Measurements from ENCODE around the gene TRIM14.
"Not testable (repeated sequence)": the region's sequence is repeated elsewhere in the genome, so short reads cannot be mapped to it uniquely, and the experiment has no call there.

Gene TRIM14

DNA sequence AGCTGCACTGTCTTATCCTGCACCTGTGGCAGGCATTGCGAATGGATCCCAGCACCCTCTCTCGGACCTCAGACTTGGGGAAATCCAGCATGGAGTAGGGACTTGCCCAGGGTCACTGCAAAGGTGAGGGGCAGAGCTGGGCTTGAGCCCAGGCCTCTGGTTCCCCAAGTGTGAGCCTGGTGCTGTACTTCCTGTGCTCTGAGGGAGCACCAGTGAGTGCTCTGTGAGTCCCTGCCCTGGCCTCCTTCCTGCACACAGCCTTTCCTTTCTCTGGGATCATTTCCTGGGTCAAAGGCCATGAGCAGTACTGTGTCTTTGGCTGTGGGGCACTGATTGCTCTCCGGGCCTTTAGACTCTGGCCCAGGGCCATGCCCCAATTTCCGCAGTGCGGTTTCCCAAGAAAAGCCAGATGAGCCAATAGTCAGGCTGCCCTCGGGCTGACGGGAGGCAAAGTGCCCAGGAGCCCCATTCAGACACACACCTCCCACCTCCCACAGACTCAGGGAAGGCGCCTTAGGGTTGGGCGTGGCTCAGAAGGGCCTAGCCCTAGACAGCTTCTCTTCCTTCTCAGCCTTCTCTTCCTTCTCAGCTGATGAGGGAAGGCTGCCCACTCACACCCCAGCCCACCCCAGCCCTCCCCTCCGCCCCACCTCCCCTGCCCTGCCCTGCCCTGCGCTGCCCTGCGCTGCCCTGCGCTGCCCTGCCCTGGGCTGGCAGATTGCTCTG lies 23.3 kb upstream of the TRIM14 start:
- no peak overlapping the region for H3K4me3 ChIP-seq (ENCODE audit: low read depth, low read length)
- H3K36me3 ChIP-seq (ENCODE audit: insufficient read depth, low read length), result no peaks in the 10 kb centered on the region
- no peak overlapping the region for H3K27ac ChIP-seq (ENCODE audit: low read depth, low read length)
- H3K4me1 ChIP-seq (ENCODE audit: control insufficient read depth, insufficient read depth, low read length, unreplicated experiment), result peaks cover 13% of the 10 kb centered on the region
- H3K27me3 ChIP-seq (ENCODE audit: insufficient read depth, low read length), result no peaks in the 10 kb centered on the region
- no peaks in the 10 kb centered on the region for H3K79me2 ChIP-seq (ENCODE audit: control insufficient read depth, insufficient read depth, low read length, unreplicated experiment)
- H2AFZ ChIP-seq (ENCODE audit: low read length, unreplicated experiment), result no peak overlapping the region

DNA sequence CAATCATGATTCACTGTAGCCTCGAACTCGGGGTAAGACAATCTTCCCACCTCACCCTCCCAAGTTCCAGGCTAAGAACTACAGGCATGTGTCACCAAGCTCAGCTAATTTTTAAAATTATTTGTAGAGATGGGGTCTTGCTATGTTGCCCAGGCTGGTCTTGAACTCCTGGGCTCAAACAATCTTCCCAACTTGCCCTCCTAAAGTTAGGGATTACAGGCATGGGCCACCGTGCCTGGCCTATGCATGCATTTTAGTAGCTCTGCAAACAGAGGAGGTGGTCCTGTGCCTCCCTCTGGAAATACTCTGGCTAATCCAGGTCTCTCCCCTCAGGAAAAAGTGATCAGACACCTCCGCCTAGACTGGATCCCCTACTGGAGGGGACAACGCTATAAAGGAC lies 21.5 kb upstream of the TRIM14 start:
- Histone ChIP-seq H3K27me3 (ENCODE audit: insufficient read depth, low read length) (no peaks in the 10 kb centered on the region), H3K4me3 (ENCODE audit: low read depth, low read length) (no peak overlapping the region), H2AFZ (ENCODE audit: low read length, unreplicated experiment) (no peak overlapping the region), H3K4me1 (ENCODE audit: control insufficient read depth, insufficient read depth, low read length, unreplicated experiment) (peaks cover 3% of the 10 kb centered on the region), H3K27ac (ENCODE audit: low read depth, low read length) (no peak overlapping the region), H3K79me2 (ENCODE audit: control insufficient read depth, insufficient read depth, low read length, unreplicated experiment) (no peaks in the 10 kb centered on the region), H3K36me3 (ENCODE audit: insufficient read depth, low read length) (no peaks in the 10 kb centered on the region)

DNA sequence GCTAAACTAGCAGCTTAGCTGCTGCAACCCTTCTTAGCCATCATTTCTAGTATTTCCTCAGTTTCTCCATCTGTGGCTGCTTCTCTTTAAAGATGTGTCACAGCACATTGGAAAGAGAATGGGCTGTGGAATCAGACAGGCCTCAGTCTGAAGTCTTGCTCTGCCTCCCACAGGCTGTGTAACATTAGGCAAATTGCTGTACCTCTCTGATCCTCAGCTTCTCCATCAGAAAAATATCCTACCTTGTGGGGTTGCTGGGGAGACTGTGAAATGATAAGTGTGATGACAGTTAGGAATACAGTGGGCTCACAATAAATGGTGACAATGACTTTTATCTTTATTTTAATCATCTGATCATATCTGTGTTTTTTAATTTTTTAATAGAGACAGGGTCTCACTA lies 17.5 kb upstream of the TRIM14 start:
- H3K27ac ChIP-seq (ENCODE audit: low read depth, low read length), result no peak overlapping the region
- no peaks in the 10 kb centered on the region for H3K27me3 ChIP-seq (ENCODE audit: insufficient read depth, low read length)
- H3K4me3 ChIP-seq (ENCODE audit: low read depth, low read length), result no peak overlapping the region
- H3K4me1 ChIP-seq (ENCODE audit: control insufficient read depth, insufficient read depth, low read length, unreplicated experiment), result no peaks in the 10 kb centered on the region
- no peaks in the 10 kb centered on the region for H3K79me2 ChIP-seq (ENCODE audit: control insufficient read depth, insufficient read depth, low read length, unreplicated experiment)
- no peak overlapping the region for H2AFZ ChIP-seq (ENCODE audit: low read length, unreplicated experiment)
- no peaks in the 10 kb centered on the region for H3K36me3 ChIP-seq (ENCODE audit: insufficient read depth, low read length)

GRCh38 chr9:98135938-98136337 lies 16.9 kb upstream of the TRIM14 start:
- Histone ChIP-seq H2AFZ (ENCODE audit: low read length, unreplicated experiment) (no peak overlapping the region), H3K36me3 (ENCODE audit: insufficient read depth, low read length) (no peaks in the 10 kb centered on the region), H3K79me2 (ENCODE audit: control insufficient read depth, insufficient read depth, low read length, unreplicated experiment) (no peaks in the 10 kb centered on the region), H3K4me1 (ENCODE audit: control insufficient read depth, insufficient read depth, low read length, unreplicated experiment) (no peaks in the 10 kb centered on the region), H3K27me3 (ENCODE audit: insufficient read depth, low read length) (no peaks in the 10 kb centered on the region), H3K4me3 (ENCODE audit: low read depth, low read length) (no peak overlapping the region), H3K27ac (ENCODE audit: low read depth, low read length) (no peak overlapping the region)

DNA sequence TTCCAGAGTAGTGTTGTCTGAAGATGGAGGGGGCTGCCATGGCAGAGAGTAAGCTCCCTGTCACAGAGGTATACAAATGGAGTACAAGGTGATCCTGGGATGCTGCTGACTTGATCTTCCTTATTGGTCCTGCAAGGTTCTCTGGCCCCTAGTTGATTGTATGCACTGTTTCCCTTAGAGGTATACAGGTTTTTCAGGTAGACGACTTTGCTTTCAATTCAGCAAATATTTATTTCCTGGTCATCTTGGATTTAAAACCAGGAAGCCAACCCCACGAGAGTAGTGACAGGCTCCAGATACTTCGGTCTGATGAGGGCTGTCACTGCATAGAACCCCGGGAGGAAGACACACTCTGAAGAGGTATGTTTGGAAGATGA lies 16.5 kb upstream of the TRIM14 start:
- Histone ChIP-seq H3K79me2 (ENCODE audit: control insufficient read depth, insufficient read depth, low read length, unreplicated experiment) (no peaks in the 10 kb centered on the region), H3K4me3 (ENCODE audit: low read depth, low read length) (no peak overlapping the region), H3K27ac (ENCODE audit: low read depth, low read length) (no peak overlapping the region), H2AFZ (ENCODE audit: low read length, unreplicated experiment) (no peak overlapping the region), H3K36me3 (ENCODE audit: insufficient read depth, low read length) (no peaks in the 10 kb centered on the region), H3K27me3 (ENCODE audit: insufficient read depth, low read length) (no peaks in the 10 kb centered on the region), H3K4me1 (ENCODE audit: control insufficient read depth, insufficient read depth, low read length, unreplicated experiment) (no peaks in the 10 kb centered on the region)

DNA sequence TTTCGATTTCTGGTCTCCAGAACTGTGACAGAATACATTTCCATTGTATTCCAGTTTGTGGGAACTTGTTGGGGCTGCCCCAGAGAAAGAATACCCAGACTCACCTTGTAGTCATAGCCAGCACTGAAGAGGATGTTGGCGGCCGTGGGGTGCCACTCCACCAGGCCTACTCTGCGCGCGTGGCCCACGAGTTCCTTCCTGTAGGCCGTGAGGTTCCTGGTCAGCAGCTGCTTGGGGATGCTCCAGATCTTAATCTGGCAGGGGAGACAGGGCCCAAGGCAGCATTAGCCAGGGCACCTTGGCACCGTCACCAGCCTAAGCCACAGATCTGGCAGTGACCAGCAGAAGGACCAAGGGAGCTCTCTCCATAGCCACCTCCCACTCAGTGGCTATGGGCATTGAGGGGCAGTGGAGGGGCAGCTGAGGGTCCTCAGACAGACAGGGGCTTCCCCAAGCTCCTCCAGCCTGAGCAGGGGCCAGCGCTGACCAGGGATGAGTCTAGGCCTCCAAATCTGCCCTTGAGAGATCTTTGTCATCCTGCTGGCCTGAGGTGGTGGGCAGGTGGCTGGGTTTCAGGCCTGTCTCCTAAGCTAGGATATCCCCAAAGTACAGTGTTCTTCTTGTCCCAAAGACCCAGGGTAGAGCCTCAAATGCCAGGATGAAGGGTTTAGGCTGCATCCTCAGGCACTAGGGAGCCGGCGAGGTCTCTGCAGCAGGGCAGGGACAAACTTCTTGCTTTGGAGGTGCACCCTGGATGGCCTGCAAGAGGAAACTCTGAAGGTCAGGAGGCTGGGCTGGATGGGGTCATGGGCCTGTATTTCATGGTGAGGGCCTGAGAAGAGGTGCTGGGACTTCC lies 15.9 kb upstream of the TRIM14 start:
- no peaks in the 10 kb centered on the region for H3K4me1 ChIP-seq (ENCODE audit: control insufficient read depth, insufficient read depth, low read length, unreplicated experiment)
- H2AFZ ChIP-seq (ENCODE audit: low read length, unreplicated experiment), result no peak overlapping the region
- no peaks in the 10 kb centered on the region for H3K36me3 ChIP-seq (ENCODE audit: insufficient read depth, low read length)
- no peaks in the 10 kb centered on the region for H3K27me3 ChIP-seq (ENCODE audit: insufficient read depth, low read length)
- H3K4me3 ChIP-seq (ENCODE audit: low read depth, low read length), result no peak overlapping the region
- H3K79me2 ChIP-seq (ENCODE audit: control insufficient read depth, insufficient read depth, low read length, unreplicated experiment), result no peaks in the 10 kb centered on the region
- H3K27ac ChIP-seq (ENCODE audit: low read depth, low read length), result no peak overlapping the region

DNA sequence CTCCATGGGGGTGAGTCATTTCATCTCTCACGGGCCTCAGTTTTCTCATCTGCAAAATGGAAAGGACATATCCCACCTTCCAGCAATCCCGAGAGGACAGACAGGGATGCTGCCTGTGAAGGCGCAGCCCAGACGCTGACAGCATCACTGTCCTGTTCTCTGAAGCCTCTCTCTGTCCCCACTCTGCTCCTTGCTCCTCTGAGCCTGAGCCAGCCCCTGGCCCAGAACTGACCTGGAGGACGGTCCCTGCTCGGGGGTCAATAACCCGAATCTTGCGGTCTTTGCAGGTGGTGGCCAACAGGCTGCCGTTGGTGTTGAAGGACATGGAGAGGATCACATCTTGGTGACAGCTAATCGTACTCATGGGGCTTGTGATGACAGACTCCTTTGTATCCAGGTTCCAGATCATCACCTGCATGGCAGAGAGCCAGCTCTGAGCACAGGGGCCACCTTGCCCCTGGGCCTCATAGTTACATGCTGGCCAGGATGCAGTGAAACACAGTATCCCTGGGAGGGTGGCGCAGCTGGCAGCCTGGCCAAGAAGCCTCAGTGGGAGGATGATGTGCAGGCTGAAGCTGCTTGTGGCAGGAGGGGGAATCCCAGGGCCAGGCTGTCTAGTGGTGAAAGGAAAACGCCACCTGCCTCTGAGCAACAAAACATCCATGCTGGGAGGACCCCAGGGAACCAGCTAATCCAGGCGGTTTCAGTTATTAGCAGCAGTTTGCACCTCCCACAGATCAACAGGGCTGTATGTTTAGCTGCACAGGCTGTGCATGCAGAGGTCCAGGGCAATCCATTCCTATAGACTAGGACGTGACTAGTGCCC lies 14.0 kb upstream of the TRIM14 start:
- Histone ChIP-seq H3K36me3 (ENCODE audit: insufficient read depth, low read length) (no peaks in the 10 kb centered on the region), H3K79me2 (ENCODE audit: control insufficient read depth, insufficient read depth, low read length, unreplicated experiment) (no peaks in the 10 kb centered on the region), H3K27ac (ENCODE audit: low read depth, low read length) (no peak overlapping the region), H2AFZ (ENCODE audit: low read length, unreplicated experiment) (no peak overlapping the region), H3K4me1 (ENCODE audit: control insufficient read depth, insufficient read depth, low read length, unreplicated experiment) (no peaks in the 10 kb centered on the region), H3K27me3 (ENCODE audit: insufficient read depth, low read length) (no peaks in the 10 kb centered on the region), H3K4me3 (ENCODE audit: low read depth, low read length) (no peak overlapping the region)

GRCh38 chr9:98132158-98132557 lies 13.1 kb upstream of the TRIM14 start:
- Histone ChIP-seq H2AFZ (ENCODE audit: low read length, unreplicated experiment) (no peak overlapping the region), H3K79me2 (ENCODE audit: control insufficient read depth, insufficient read depth, low read length, unreplicated experiment) (no peaks in the 10 kb centered on the region), H3K27ac (ENCODE audit: low read depth, low read length) (no peak overlapping the region), H3K27me3 (ENCODE audit: insufficient read depth, low read length) (no peaks in the 10 kb centered on the region), H3K4me3 (ENCODE audit: low read depth, low read length) (no peak overlapping the region), H3K36me3 (ENCODE audit: insufficient read depth, low read length) (no peaks in the 10 kb centered on the region), H3K4me1 (ENCODE audit: control insufficient read depth, insufficient read depth, low read length, unreplicated experiment) (no peaks in the 10 kb centered on the region)

DNA sequence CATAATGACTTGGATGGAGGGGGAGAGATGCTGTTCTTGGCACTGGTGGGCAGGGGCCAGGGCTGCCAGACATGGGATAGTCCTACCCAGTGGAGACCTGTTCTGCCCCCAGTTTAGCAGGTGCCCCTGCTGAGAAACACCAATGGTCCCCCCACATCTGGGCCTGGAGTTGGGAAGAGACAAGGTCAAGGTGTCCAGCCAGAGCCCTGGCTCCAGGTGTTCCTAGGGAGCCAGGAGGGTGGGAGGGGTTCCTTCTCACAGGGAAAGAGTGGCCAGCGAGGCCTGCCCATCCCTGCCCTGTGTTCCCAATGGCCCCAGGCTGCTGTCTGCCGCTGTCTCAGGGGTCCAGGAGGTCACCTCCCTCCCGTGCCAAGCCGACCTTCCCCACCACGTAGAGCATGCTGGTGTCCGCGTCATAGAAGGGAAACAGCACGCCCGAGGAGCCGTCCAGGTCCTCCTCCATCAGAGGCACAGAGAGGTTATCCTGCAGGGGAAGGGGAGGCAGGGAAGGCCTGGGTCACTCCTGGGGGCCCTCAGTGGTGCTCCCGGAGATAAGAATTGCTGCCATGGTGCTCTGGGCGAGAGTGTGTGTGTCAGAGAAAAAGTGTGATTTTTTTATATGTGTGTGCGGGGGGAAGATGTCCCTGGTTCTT lies 11.7 kb upstream of the TRIM14 start:
- no peaks in the 10 kb centered on the region for H3K36me3 ChIP-seq (ENCODE audit: insufficient read depth, low read length)
- no peak overlapping the region for H3K4me3 ChIP-seq (ENCODE audit: low read depth, low read length)
- H2AFZ ChIP-seq (ENCODE audit: low read length, unreplicated experiment), result no peak overlapping the region
- H3K27me3 ChIP-seq (ENCODE audit: insufficient read depth, low read length), result no peaks in the 10 kb centered on the region
- H3K27ac ChIP-seq (ENCODE audit: low read depth, low read length), result no peak overlapping the region
- no peaks in the 10 kb centered on the region for H3K4me1 ChIP-seq (ENCODE audit: control insufficient read depth, insufficient read depth, low read length, unreplicated experiment)
- no peaks in the 10 kb centered on the region for H3K79me2 ChIP-seq (ENCODE audit: control insufficient read depth, insufficient read depth, low read length, unreplicated experiment)

DNA sequence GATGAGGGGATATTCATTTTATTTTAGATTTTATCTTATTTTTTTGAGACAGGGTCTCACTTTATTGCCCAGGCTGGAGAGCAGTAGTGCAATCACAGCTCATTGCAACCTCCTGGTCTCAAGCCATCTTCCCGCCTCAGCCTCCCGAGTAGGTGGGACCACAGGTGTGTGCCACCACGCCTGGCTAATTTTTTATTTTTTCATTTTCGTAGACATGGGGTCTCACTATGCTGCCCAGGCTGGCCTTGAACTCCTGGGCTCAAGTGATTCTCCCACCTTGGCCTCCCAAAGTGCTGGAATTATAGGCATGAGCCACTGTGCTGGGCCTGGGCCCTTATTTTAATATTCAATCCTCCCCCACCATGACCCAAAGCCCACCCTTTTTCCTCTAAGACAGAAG lies 11.0 kb upstream of the TRIM14 start:
- not testable (repeated sequence) for H3K27ac ChIP-seq (ENCODE audit: low read depth, low read length); H3K4me3 ChIP-seq (ENCODE audit: low read depth, low read length); H3K27me3 ChIP-seq (ENCODE audit: insufficient read depth, low read length); H2AFZ ChIP-seq (ENCODE audit: low read length, unreplicated experiment); H3K4me1 ChIP-seq (ENCODE audit: control insufficient read depth, insufficient read depth, low read length, unreplicated experiment); H3K36me3 ChIP-seq (ENCODE audit: insufficient read depth, low read length); H3K79me2 ChIP-seq (ENCODE audit: control insufficient read depth, insufficient read depth, low read length, unreplicated experiment)
